KBM-7 (cell line): Measurements from ENCODE around the gene TBC1D4.

Experiments used
- DNase-seq: peaks from one replicate; pipeline ENCODE4 v3.0.0-alpha.2; 2015
- in situ Hi-C: fragments of 300-500 bp; cut with MboI; formaldehyde crosslinking; loops from 2 replicates; pipeline ENCODE4 v1.14.3; 2020; ENCODE audit warnings: low sequenced_read_pairs, low pct_unique_long_range_greater_than_20kb, mixed read lengths

Gene TBC1D4

GRCh38 chr13:75489502-75490263 is 7.7 kb upstream of the TBC1D4 start:
- in situ Hi-C loops: no loop called here
- DNase-seq: peak; percentile 27

- peak; percentile 16 for DNase-seq
- in situ Hi-C loops: no loop called here
Observed at GRCh38 chr13:75486146-75487062, 4.4 kb upstream of the TBC1D4 start.

GRCh38 chr13:75485286-75486062 is 3.5 kb upstream of the TBC1D4 start:
- no peak for DNase-seq
- in situ Hi-C loops: no loop called here

- in situ Hi-C loops: no loop called here
- DNase-seq: no peak
Observed at GRCh38 chr13:75482820-75483079, 781 bp upstream of the TBC1D4 start.

GRCh38 chr13:75481176-75482069 is 546 bp downstream of the TBC1D4 start:
- in situ Hi-C loops: no loop called here
- DNase-seq: peak; percentile 62

- DNase-seq: peak; percentile 75
- in situ Hi-C loops: no loop called here
Observed at GRCh38 chr13:75480671-75481175, 1.2 kb downstream of the TBC1D4 start.

DNA sequence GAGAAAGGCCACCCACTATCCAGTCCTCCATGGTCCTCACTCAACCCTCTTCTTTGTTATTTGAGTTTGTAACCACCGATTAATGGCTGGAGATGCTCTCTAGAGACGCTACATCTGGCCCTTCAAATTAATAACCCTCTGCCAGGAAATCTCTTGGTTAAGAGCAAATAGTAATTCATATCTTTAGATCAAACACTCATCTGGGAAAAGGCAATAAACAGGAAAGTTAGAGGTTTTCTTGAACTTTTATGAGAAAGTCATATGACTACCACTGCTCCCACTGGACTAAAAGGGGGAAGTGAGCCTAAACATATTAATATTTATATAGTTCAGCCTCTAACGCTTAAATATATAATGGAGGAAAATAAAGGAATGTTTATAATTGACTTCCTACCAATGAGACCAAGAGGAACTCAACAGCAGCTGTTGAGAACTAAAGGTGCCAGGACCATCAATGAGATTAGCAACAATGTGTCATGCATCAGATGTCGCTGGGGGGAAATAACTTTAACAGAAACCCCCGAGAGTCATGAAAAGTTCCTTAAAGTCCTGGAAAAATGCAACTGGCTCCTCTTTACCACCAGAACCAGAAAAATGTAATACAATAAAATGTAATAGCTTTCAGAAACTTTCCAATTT is 2.7 kb downstream of the TBC1D4 start:
- in situ Hi-C loops: no loop called here
- peak; percentile 20 for DNase-seq

GRCh38 chr13:75478659-75479058 is 3.3 kb downstream of the TBC1D4 start:
- in situ Hi-C loops: no loop called here

GRCh38 chr13:75474956-75475355 is 7.0 kb downstream of the TBC1D4 start:
- no peak for DNase-seq
- in situ Hi-C loops: no loop called here

More at GRCh38 chr13:75478659-75479058, 3.3 kb downstream of the TBC1D4 start:
- no peak for DNase-seq

DNA sequence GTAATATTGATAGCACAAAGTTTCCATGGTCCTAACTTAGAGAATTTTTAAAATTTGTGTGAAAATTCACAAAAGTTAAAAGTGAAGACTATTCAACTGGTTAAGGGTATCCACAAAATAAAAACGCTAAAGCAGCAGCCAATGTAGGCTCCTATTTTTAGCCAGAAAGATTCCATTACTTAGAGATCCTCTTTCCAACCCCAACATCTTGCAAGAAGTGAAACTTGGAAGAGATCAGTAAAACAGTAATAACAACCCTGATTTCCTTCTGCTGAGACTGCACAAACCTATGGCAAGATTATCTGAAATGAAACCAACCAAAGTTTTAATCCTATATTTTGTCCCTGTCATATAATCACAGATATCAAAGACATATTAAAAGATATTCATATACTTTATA is 8.5 kb downstream of the TBC1D4 start:
- DNase-seq: no peak
- in situ Hi-C loops: no loop called here

DNA sequence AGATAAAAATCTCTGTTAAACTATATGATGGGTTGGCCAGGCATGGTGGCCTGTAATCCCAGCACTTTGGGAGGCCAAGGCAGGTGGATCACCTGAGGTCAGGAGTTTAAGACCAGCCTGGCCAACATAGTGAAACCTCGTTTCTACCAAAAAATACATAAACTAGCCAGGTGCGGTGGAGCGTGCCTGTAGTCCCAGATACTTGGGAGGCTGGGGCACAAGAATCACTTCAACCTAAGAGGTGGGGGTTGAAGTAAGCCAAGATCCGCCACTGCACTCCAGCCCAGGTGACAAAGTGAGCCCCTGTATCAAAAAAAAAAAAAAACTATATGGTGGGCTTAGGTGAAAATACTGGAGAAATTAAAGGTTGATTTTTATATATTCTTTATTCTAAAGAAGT is 11.3 kb downstream of the TBC1D4 start:
- DNase-seq: no peak
- in situ Hi-C loops: no loop called here

- DNase-seq: no peak
- in situ Hi-C loops: no loop called here
Observed at GRCh38 chr13:75469047-75469446, 12.9 kb downstream of the TBC1D4 start.

GRCh38 chr13:75468602-75469001 is 13.4 kb downstream of the TBC1D4 start:
- no peak for DNase-seq
- in situ Hi-C loops: no loop called here

DNA sequence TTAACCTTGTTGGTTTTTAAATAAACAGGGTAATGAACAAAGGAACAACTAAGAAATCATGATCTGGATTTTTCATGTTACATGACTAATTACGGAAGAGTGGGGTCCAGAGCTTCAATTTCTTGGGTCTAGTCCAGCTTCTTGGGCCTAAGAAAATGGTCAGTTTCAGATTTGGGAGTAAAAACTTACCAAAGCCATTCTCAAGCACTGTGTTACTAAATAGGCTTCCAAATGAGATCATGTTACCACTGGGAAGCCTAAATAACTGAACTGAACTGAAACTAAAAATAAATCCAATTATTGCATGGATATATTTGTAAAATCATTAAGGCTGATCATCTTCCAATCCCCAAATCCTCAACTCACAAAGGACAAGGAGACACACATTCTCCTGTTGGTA is 13.9 kb downstream of the TBC1D4 start:
- DNase-seq: no peak
- in situ Hi-C loops: no loop called here

DNA sequence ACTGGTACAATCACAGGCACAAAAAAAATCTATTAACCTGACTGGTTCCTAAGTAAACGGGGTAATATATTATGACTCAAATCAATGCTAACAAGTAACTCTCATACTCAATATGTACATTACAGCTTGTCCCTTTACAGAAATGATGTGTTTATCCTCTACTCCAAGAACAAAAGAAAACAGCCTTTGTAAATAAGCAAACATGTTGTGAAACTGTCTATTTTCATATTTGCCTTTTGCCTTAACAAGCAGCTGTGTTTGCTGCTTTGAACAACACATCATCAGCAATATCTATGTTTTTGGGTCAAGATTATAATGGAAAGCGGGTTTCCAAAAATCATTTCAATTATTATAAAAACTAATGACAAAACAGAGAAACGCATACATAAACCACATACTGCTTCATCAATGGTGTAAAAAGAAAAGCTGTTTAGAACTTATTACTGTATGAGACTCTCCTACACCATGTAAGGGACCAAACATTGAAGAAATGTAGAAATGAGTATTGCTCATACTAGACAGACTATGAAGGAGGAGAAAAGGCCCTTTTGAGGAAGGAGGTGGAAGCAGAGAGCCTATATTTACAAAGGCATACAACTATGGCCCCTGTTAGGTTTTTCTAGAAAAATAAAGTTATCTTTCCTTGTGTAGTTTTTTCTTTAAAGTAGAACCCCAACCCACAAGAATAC is 14.8 kb downstream of the TBC1D4 start:
- no peak for DNase-seq
- in situ Hi-C loops: no loop called here

GRCh38 chr13:75465236-75465635 is 16.7 kb downstream of the TBC1D4 start:
- in situ Hi-C loops: no loop called here

GRCh38 chr13:75461314-75461713 is 20.7 kb downstream of the TBC1D4 start:
- in situ Hi-C loops: no loop called here
- DNase-seq: no peak

More at GRCh38 chr13:75465236-75465635, 16.7 kb downstream of the TBC1D4 start:
- no peak for DNase-seq

GRCh38 chr13:75460644-75461043 is 21.3 kb downstream of the TBC1D4 start:
- in situ Hi-C loops: no loop called here
- no peak for DNase-seq
